ENCODE results near the gene CTDSP2.
A peak's percentile ranks its signal among the peaks of the same experiment; 100 is the strongest.

DNA sequence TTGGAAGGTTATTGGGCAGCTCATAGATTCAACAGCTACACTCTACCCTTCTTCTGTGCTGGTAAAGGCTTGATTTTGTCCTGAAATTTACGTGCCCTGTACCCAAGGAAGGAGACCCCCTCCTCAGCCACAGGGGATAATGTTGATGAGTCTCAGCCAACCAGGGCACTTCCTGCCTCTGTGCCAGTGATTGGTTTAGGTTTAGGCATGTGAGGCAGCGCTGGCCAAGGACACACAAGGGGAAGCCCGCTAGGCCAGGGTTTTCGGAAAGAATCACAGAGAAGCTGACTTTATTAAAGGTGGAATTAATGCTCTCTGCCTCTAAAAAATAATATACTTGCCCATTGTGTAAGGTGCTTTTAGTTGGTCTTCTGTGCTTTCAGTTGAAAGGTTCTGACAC lies 15.4 kb upstream of the CTDSP2 start:
- TF ChIP-seq SP1 (IDR thresholded peaks at IDR 0.05; ENCODE audit: low read depth, low read length) = no peak
- TF ChIP-seq POLR2A (IDR thresholded peaks at IDR 0.05; ENCODE audit: control extremely low read depth in 1 of 2, low read depth in 2 of 2, low read length in 2 of 2) = no peak
- TF ChIP-seq, protein P1, sequence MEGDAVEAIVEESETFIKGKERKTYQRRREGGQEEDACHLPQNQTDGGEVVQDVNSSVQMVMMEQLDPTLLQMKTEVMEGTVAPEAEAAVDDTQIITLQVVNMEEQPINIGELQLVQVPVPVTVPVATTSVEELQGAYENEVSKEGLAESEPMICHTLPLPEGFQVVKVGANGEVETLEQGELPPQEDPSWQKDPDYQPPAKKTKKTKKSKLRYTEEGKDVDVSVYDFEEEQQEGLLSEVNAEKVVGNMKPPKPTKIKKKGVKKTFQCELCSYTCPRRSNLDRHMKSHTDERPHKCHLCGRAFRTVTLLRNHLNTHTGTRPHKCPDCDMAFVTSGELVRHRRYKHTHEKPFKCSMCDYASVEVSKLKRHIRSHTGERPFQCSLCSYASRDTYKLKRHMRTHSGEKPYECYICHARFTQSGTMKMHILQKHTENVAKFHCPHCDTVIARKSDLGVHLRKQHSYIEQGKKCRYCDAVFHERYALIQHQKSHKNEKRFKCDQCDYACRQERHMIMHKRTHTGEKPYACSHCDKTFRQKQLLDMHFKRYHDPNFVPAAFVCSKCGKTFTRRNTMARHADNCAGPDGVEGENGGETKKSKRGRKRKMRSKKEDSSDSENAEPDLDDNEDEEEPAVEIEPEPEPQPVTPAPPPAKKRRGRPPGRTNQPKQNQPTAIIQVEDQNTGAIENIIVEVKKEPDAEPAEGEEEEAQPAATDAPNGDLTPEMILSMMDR (IDR thresholded peaks at IDR 0.05; ENCODE audit: control extremely low read depth in 1 of 3, insufficient read depth in 1 of 3, low read depth in 1 of 3, low read length in 3 of 3) = no peak
- TF ChIP-seq ZNF274 (IDR thresholded peaks at IDR 0.05; ENCODE audit: borderline replicate concordance, extremely low read depth, low read length) = no peak
- no peak for TF ChIP-seq POLR2AphosphoS5 (IDR thresholded peaks at IDR 0.05; ENCODE audit: low read depth, low read length)
- TF ChIP-seq RFX5 (IDR thresholded peaks at IDR 0.05; ENCODE audit: borderline replicate concordance, low read depth, low read length) = no peak
- no peak for TF ChIP-seq EGR1 (IDR thresholded peaks at IDR 0.05; ENCODE audit: borderline replicate concordance, low read depth, low read length)
- TF ChIP-seq SIN3A (conservative IDR thresholded peaks at IDR 0.05 in 1 of 2, IDR thresholded peaks at IDR 0.05 in 1 of 2; ENCODE audit: low read depth in 1 of 2, low read length in 2 of 2) = no peak
- no peak for TF ChIP-seq CHD1 (IDR thresholded peaks at IDR 0.05; ENCODE audit: low read depth, low read length)
- TF ChIP-seq, protein P2, sequence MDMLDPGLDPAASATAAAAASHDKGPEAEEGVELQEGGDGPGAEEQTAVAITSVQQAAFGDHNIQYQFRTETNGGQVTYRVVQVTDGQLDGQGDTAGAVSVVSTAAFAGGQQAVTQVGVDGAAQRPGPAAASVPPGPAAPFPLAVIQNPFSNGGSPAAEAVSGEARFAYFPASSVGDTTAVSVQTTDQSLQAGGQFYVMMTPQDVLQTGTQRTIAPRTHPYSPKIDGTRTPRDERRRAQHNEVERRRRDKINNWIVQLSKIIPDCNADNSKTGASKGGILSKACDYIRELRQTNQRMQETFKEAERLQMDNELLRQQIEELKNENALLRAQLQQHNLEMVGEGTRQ (IDR thresholded peaks at IDR 0.05; ENCODE audit: low read length) = 0 out of 2 replicates have a peak, but pooled peaks have one; percentile 17
- no peak for TF ChIP-seq SP2 (IDR thresholded peaks at IDR 0.05; ENCODE audit: low read length)
- no peak for TF ChIP-seq CREB1 (IDR thresholded peaks at IDR 0.05)

Measured in H1 (cell line).